UCSD-AML1 (cell line): ENCODE measurements around the gene LY6G6F.

Experiments
- DNase-seq: peaks from one replicate; lab custom pipeline; 2025; ENCODE audit not compliant: unreplicated experiment; lab: John Stamatoyannopoulos, UW

Gene LY6G6F

GRCh38 chr6:31737315-31737990 lies 30.8 kb downstream of the LY6G6F start:
- peak; percentile 78 for DNase-seq

DNA sequence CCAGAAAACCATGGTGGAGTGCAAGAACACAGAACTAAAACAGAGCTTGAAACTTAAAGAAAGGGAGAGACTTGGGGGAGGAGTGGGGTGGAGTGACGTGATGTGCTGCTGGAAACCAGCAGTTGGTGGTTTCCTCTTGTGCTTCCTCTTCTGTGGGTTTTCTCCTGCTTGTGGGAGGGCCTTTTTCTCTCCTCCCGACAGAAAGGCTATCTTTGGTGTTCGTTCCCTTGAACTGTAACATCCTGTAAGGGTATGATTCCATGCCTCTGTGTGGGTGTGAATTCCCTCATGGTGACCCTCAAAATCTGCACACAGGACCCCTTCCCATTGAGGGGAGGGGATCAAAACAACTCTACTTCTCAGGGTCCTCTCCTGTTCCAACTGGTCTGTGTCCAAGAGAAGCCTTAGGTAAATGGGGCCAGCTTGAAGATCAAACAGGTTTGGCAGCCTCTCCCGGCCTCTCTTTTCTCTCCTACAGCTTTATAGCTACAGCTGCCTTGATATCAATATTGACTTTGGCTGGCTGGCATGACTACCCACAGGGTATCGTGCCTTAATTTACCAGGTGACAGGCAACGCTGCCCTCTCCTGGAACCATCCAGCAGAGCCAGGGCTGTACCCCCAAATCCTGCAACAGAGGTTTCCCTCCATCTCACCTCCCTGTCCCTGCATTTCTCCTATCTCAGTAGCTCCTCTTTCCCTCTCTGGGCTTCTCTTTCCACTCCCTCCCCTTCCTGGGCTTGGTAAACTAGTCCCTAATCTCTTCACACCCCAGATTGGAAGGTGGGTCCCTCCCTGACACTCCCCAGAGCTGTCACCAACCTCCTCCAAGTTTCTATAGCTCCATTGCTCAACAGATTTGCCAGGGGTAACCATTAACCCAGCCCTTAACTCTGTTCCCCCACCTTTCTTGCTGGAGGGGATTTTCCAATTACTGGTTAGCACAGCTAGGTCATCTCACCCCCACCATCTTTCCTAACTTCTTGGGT lies 31.6 kb downstream of the LY6G6F start:
- peak; percentile 74 for DNase-seq

GRCh38 chr6:31739639-31740396 lies 33.2 kb downstream of the LY6G6F start, which contains the start of gene MSH5:
TSS of gene MSH5 (plus strand) at chr6:31740005. CDS start at chr6:31740467, 462 bp downstream.
- peak; percentile 98 for DNase-seq

- peak; percentile 71 for DNase-seq
These were observed 33.9 kb downstream of the LY6G6F start for GRCh38 chr6:31740397-31741223.

DNA sequence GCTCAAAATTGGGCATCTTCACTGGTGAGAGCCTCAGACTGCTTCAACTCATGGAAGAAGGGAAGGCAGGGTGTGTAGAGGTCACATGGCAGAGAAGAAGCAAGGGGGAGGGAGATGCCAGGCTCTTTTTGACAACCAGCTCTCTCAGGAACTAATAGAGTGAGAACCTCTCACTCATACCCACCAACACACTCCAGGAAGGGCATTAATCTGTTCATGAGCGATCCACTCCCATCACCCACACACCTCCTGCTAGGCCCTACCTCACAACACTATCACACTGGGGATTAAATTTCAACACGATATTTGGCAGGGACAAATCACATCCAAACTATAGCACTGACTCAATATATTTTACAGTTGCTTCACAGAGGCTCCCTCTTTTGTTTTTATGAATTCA lies 35.1 kb downstream of the LY6G6F start:
- no peak for DNase-seq

- DNase-seq = no peak
These were observed 36.2 kb downstream of the LY6G6F start for GRCh38 chr6:31742894-31743293.

DNA sequence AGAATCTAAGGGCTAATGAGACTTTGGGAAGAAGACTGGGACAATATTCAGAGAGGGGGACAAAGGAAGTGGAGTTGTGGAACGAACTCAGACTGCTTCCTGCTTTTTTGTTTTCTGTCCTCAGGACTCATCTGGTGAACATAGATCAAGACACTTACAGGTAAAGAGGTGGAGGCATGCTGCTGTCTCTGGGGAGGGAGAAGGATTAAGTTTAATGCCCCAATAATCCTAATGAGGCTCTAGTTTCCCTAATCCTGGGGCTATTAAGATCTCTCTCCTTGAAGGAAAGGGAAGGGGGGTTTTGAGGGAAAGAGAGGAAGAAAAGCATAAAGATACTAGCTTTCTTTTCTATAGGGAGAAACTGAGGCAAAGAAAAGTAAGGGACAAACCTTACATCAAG lies 37.8 kb downstream of the LY6G6F start:
- no peak for DNase-seq

- DNase-seq = no peak
These were observed 42.8 kb downstream of the LY6G6F start for GRCh38 chr6:31749301-31750036.

DNA sequence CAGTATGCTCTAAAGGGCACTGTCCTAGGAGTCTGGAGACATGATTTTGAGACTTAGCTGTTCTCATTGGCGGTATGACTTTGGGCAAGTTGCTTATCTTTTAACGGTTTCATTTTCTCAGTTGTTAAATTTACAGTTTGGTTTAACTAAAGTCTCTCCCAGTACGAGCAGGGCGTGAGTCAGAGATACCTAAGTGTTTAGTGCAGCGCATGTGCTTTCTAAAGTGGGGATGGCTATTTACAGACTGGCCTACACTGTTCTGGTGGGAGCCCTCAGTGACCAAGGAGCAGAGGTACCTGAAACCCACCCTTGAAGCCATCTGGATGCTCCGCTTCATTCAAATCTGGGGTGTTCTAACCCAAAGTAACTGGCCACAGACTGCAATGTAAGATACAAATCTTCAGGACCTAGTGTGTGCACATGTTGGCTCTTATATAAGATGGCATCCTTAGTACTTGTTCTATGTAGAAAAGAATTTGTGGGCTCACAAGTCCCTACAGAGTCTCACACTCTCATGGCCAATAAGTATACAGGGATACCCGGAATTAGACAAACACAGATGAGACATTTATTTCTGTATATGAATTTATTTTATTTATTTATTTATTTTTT lies 43.9 kb downstream of the LY6G6F start:
- DNase-seq = no peak

DNA sequence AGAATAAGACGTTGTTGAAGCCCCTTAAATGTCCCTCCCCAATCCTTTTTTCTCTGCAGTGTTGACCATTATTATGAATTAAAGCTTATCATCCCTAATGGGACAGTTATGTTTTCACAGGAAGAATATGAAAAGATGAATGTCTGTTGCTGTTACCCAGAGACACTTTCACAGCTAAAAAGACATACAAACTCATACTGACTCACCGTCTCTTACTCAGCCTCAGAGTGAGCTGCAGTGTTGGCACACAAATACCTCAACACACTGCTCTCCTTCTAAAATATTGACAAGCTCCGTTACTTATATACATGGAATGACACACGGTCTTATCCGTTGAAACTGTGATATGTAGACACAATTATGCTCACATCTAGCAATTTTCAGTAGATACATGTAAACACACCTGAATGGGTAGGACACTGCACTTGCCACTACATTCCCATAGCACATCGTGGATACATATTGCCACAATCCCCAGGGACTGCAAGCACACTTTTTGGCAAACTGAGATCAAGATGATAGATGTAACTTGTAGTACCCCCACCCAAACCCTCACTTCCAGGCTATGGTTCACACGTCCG lies 46.2 kb downstream of the LY6G6F start:
- DNase-seq = no peak

DNA sequence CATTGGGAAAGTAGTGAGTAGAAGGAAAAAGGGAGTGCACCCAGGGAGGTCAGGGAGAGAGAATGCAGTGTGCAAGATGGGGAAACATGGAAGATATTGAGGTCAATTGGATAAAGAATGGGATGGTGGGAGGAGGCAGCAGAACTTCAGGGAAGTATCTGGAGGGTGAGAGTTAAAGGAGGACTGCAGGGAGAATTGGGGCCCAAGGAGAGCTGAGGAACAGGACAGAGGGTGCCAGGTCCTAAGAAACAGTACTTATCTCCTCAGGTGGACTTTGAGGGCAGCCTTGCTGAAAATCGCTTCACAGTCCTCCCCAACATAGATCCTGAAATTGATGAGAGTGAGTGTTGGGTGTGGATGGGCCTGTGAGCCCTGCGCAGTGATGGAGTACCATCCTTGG lies 51.6 kb downstream of the LY6G6F start:
- DNase-seq = no peak
